H1 (cell line): ENCODE measurements around the gene PROP1. TPM values are rescaled to one million over a fixed set of nuclear protein-coding genes. Genes with fewer than 3 reads are reported as not detected.

ENCODE experiments used
- polyA plus RNA-seq, 7 experiments: library from polyadenylated mRNA; depleted of rRNA in 3 of 7; stranded (reverse) in 5 of 7; unstranded in 2 of 7; fragments of >200 nt in 5 of 7; fragments of 200-250 nt in 2 of 7; gene quantifications; 1 replicate in 5 of 7; 2 replicates in 1 of 7; 4 replicates in 1 of 7; pipeline versions ENCODE4 v1.2.1 to v1.2.3, GENCODE V29; 2011 to 2013; ENCODE audit warnings: missing spikeins in 2 of 7, mixed read lengths in 2 of 7
- total RNA-seq: library from RNA; stranded (reverse); fragmentation: NEBNext Ultra II Directional; extraction: Animal tissue kit (Norgen Biotek cat#: 25700); gene quantifications from 2 replicates; pipeline ENCODE4 v1.2.1, GENCODE V29; 2021
- TF ChIP-seq, protein P1 (sequence below): fragments of 300-600 bp; sonication (generic); IDR thresholded peaks from 2 replicates; pipeline ENCODE4 v1.7.1; 2012; ENCODE audit warnings: low read length, moderate library complexity, mild to moderate bottlenecking, inconsistent platforms; ENCODE audit not compliant: insufficient replicate concordance

PROP1 gene
- total and polyA plus RNA-seq, 2 of the 8 experiments (the other 6 are each of a cell fraction or from before 2014, with no cell fraction given): not detected

DNA sequence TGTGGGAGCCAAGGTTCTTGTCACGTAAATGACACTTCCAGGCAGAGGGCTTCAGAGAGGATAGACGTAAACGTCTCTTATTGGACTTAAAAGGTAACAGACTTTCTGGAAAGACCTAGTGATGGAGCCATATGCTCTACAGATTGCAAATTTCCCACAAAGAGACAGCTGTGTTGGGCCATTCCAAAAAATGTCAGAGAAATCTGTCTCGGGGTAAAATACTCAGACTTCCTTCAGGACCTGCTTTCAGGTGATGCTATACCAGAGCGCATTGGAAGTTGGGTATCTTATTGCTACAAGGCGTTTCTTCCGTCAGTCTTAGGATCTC, 29.2 kb downstream of the PROP1 start (continued):
- TF ChIP-seq, protein P1, sequence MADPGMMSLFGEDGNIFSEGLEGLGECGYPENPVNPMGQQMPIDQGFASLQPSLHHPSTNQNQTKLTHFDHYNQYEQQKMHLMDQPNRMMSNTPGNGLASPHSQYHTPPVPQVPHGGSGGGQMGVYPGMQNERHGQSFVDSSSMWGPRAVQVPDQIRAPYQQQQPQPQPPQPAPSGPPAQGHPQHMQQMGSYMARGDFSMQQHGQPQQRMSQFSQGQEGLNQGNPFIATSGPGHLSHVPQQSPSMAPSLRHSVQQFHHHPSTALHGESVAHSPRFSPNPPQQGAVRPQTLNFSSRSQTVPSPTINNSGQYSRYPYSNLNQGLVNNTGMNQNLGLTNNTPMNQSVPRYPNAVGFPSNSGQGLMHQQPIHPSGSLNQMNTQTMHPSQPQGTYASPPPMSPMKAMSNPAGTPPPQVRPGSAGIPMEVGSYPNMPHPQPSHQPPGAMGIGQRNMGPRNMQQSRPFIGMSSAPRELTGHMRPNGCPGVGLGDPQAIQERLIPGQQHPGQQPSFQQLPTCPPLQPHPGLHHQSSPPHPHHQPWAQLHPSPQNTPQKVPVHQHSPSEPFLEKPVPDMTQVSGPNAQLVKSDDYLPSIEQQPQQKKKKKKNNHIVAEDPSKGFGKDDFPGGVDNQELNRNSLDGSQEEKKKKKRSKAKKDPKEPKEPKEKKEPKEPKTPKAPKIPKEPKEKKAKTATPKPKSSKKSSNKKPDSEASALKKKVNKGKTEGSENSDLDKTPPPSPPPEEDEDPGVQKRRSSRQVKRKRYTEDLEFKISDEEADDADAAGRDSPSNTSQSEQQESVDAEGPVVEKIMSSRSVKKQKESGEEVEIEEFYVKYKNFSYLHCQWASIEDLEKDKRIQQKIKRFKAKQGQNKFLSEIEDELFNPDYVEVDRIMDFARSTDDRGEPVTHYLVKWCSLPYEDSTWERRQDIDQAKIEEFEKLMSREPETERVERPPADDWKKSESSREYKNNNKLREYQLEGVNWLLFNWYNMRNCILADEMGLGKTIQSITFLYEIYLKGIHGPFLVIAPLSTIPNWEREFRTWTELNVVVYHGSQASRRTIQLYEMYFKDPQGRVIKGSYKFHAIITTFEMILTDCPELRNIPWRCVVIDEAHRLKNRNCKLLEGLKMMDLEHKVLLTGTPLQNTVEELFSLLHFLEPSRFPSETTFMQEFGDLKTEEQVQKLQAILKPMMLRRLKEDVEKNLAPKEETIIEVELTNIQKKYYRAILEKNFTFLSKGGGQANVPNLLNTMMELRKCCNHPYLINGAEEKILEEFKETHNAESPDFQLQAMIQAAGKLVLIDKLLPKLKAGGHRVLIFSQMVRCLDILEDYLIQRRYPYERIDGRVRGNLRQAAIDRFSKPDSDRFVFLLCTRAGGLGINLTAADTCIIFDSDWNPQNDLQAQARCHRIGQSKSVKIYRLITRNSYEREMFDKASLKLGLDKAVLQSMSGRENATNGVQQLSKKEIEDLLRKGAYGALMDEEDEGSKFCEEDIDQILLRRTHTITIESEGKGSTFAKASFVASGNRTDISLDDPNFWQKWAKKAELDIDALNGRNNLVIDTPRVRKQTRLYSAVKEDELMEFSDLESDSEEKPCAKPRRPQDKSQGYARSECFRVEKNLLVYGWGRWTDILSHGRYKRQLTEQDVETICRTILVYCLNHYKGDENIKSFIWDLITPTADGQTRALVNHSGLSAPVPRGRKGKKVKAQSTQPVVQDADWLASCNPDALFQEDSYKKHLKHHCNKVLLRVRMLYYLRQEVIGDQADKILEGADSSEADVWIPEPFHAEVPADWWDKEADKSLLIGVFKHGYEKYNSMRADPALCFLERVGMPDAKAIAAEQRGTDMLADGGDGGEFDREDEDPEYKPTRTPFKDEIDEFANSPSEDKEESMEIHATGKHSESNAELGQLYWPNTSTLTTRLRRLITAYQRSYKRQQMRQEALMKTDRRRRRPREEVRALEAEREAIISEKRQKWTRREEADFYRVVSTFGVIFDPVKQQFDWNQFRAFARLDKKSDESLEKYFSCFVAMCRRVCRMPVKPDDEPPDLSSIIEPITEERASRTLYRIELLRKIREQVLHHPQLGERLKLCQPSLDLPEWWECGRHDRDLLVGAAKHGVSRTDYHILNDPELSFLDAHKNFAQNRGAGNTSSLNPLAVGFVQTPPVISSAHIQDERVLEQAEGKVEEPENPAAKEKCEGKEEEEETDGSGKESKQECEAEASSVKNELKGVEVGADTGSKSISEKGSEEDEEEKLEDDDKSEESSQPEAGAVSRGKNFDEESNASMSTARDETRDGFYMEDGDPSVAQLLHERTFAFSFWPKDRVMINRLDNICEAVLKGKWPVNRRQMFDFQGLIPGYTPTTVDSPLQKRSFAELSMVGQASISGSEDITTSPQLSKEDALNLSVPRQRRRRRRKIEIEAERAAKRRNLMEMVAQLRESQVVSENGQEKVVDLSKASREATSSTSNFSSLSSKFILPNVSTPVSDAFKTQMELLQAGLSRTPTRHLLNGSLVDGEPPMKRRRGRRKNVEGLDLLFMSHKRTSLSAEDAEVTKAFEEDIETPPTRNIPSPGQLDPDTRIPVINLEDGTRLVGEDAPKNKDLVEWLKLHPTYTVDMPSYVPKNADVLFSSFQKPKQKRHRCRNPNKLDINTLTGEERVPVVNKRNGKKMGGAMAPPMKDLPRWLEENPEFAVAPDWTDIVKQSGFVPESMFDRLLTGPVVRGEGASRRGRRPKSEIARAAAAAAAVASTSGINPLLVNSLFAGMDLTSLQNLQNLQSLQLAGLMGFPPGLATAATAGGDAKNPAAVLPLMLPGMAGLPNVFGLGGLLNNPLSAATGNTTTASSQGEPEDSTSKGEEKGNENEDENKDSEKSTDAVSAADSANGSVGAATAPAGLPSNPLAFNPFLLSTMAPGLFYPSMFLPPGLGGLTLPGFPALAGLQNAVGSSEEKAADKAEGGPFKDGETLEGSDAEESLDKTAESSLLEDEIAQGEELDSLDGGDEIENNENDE: no peak
